ENCODE data around the gene SIRPD. TPM values are rescaled to one million over a fixed set of nuclear protein-coding genes. Genes with fewer than 3 reads are reported as not detected.
"Not testable (repeated sequence)": the region's sequence is repeated elsewhere in the genome, so short reads cannot be mapped to it uniquely, and the experiment has no call there.

The SIRPD gene
- total RNA-seq, 1 experiment from 2014 or later = not detected

DNA sequence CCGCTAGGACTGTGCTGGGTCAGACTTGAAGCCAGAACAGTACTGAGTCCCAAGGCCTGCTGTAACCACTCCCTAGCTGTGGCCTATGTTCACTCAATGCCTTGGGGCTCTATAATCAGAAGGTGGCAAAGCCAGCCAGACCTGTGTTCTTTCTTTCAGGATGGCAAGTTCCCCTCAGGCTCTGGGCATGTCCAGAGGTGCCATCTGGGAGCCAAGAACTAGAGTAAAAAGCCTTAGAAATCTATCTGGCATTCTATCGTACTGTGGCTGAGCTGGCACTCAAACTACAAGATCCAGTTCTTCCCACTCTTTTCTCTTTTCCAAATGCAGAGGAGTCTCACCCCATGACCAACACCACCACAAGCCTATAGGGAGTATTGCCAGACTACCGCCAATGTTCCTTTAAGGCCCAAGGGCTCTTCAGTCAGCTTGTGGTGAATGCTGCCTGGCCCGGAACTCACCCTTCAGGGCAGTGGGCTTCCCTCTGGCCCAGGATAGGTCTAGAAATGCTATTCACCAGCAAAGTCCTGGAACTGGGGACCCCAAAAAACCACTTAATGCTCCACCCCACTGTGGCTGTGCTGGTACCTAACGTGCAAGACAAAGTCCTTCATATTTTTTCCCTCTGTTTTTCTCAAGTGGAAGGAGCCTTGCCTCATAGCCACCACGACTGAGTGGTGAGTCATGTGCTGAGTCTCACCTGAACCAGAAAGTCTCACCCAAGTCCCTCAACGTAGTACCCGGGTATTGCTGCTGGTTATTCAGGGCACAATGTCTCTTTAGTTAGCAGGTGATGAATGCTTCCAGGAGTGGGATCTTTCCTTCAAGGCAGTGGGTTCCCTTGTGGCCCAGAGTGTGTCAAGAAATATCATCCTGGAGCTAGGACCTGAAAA lies 57.7 kb downstream of the SIRPD start:
- DNase-seq (ENCODE audit: extremely low read depth, low read depth) = no peak

DNA sequence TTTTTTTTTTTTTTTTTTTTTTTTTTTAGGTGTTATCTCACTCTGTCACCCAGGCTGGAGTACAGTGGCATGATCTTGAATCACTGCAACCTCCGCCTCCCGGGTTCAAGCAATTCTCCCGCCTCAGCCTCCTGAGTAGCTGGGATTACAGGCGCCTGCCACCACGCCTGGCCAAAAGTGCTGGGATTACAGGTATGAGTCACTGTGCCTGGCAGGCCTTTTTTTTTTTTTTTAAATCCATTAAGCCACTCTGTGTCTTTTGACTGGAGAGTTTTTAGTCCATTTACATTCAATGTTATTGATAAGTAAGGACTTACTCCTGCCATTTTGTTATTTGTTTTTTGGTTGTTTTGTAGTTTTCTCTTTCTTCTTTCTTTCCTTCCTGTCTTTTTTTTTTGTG lies 60.1 kb downstream of the SIRPD start:
- DNase-seq (ENCODE audit: extremely low read depth, low read depth) = not testable (repeated sequence)

DNA sequence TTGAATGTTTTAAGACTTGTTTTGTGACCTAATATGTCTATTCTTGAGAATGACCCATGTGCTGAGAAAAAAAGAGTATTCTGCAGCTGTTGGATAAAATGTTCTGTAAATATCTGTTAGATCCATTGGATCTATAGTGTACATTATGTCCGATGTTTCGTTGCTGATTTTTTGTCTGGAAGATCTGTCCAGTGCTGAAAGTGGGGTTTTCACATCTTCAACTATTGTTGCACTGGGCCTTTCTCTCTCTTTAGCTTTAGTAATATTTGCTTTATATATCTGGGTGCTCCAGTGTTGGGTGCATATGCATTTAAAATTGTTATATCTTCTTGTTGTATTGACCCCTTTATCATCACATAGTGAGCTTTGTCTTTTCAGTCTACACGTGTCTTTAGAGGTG lies 60.6 kb downstream of the SIRPD start:
- no peak for DNase-seq (ENCODE audit: extremely low read depth, low read depth)

DNA sequence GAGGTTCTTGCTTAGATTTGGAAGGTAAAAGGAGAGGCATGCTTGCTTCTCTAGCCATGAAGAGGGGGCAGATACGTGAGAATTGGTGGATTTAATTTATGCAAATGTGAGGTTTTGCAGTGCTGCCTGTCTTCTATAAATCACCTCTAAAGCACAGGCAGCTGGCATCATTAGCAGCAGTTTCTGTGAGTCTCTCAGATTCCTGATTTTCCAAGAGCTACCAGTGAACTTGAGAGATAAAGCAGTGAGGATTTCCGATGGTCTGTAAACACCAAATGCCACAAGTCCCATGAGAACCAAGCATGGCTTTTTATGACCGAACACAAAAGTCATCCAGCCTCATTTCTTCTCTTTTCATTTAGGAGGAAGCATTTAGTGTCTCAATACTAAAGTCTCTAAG lies 63.1 kb downstream of the SIRPD start:
- DNase-seq (ENCODE audit: extremely low read depth, low read depth) = no peak

DNA sequence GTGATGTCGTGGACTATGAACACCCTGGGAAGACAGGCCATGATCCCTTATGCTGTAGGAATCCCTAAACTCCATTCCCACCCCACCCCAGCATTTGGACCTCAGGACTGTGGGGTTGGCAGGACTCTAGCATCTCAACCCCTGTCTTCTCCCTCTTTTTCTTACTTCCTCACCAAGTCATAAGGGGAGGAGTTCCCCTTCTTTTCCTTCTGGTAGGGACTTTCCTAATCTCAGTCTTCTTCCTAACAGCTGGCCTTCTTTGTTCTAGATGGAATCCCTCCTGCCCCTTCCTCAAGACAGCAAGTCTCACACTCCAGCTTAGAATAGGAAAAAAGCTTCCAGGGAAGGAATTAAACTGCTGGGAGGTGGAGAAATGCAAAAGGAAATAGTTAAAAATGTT lies 64.0 kb downstream of the SIRPD start:
- no peak for DNase-seq (ENCODE audit: extremely low read depth, low read depth)

DNA sequence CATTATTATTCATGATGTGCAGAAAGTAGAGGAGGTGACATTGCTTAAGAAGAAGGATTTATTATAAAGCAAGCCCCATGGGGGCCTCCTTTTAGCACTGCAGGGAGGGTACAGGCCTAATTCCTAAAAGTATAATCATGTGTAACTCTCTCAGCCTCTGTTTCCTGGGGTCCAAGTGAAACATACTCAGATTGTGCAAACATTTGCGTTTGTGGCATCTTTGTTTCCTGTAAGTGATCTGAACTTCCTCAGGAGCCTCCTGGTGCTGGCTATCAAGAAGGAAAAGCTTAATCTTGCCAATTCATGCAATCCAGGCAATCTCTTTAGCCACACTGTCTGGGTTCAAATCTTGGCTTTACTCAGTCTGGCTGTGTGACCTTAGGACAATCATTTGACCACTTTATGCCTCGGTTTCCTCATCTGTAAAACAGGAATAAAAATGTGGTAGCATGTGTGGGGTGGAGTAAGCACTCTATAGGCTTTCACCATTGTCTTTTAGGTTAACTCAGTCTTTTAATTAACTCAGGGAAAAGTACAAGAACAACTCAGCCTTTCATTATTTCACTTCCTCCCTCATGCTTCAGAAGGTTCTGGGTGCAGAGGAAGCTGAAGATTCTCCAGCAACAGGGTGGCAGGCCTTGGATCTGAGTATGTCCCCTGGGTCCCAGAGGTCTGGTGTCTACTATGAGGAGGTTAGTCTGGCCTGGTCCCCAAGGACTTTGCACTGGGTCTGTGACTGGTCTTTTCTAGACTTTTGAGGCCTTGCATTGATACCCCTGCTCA lies 65.5 kb downstream of the SIRPD start:
- DNase-seq (ENCODE audit: extremely low read depth, low read depth) = no peak

DNA sequence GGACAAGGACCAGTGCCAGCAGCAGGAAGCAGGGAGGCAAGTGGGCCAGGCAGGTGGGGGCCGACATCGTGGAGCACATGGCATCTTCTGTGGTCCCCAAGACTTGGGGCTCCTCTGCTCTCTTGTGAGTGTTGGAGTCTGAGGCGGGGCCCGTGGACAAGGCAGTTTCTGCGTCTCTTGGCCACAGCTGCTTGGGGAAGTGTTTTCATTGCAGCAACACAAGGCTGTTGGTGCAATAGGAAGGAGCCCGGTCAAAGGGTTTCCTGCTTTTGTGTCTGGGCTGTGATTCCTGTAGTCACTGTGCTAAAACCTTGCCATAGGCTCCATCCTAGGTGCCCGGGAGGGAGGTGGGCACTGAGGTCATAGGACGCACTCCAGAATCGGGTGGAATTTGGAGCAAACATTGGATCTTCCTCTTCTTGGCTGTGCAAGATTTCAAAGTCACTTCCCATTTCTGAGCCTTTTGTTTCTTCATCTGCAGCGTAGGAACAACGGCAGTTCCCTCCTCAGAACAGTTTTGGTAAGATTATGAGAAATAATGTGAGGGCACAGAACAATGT lies 66.1 kb downstream of the SIRPD start, which contains the start of gene SIRPB2:
TSS of gene SIRPB2 (minus strand) at position 140 of the 560 bp plus-strand sequence. CDS start at position 79, 61 bp downstream.
- no peak for DNase-seq (ENCODE audit: extremely low read depth, low read depth)

DNA sequence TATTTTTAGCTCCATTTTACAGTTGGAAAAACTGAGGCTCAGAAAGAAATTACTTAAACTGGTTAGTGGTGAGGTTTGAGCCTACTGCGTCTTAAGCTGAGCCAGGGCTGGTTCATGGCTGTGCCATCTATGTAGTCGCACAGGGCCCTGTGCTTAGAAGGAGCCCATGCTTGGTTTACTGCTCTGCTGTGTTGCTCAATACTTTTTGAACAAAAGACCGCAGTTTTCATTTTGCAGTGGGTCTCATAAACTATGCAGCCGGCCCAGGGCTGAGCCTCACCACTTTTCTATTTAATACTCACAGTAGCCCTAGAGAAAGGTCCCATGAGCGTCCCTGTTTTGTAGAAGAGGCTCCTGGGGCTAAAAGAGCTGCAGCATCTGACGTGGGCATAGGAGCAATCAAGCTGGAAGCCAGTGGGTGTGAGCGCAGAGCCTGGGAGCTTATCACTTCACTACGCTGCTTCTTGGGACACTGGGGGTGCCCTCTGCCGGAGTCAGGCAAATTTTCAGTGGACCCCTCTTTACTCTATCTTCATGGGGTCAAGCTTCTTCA lies 66.8 kb downstream of the SIRPD start:
- DNase-seq (ENCODE audit: extremely low read depth, low read depth) = no peak

DNA sequence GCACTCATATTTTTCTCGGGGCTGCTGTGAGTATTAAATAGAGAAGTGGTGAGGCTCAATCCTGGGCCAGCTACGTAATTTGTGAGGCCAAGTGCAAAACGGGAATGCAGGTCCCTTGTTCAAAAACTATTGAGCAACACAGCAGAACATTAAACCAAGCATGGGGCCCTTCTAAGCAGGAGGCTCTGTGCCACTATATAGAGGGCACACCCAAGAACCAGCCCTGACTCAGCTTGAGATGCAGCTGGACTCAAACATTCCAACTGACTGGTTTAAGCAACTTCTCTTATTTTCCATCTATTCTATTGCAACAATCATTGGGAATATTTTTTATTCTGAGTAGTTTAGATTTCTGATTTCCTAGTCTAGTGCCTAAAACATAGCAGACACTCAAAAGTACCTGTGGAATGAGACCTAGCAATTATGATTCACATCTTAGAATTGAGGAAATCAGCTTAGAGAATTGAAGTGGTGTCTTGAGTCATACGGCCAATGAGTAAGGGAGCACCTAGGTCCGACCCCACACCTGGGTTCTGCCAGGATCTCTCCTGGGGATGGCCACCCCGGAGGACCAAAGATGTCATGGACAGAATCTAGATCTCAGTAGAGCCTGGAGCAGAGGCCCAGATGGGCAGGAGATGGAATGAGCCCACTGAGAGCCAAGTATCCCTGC lies 67.6 kb downstream of the SIRPD start:
- no peak for DNase-seq (ENCODE audit: extremely low read depth, low read depth)

DNA sequence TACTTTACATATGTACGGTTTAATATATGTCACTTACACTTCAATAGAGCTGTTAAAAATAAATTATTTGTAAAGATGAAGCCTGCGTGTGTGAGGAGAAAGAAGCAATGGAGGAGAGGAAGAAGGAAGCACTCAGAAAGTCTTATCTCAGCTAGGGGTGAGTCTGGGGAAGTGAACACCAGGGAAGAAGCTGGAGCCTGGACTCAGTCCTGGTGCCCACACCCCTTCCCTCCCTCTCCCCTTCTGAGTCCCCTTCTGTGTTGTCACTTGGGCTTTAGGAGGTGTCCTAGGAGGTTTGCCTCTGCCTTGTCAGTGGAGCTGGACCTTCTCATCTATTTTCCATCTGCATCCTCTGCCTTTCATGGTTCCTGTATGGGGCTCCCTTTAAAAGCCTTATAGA lies 68.2 kb downstream of the SIRPD start:
- DNase-seq (ENCODE audit: extremely low read depth, low read depth) = no peak

DNA sequence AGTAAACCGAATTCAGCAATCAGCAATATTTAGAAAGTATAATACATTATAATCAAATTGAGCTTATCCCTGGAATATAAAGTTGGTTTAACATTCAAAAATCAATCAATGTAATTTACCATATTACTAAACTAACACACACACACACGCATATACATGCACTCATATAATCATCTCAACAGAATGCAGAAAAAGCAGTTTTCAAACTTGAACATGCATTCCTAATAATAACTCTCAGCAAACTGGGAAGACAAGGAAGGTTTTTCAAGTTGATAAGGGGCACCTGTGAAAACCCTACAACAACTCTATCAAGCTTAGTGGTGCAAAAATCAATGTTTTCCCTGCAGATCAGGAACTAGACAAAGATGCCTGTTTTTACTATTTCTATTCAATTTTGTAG lies 70.9 kb downstream of the SIRPD start:
- DNase-seq (ENCODE audit: extremely low read depth, low read depth) = no peak

DNA sequence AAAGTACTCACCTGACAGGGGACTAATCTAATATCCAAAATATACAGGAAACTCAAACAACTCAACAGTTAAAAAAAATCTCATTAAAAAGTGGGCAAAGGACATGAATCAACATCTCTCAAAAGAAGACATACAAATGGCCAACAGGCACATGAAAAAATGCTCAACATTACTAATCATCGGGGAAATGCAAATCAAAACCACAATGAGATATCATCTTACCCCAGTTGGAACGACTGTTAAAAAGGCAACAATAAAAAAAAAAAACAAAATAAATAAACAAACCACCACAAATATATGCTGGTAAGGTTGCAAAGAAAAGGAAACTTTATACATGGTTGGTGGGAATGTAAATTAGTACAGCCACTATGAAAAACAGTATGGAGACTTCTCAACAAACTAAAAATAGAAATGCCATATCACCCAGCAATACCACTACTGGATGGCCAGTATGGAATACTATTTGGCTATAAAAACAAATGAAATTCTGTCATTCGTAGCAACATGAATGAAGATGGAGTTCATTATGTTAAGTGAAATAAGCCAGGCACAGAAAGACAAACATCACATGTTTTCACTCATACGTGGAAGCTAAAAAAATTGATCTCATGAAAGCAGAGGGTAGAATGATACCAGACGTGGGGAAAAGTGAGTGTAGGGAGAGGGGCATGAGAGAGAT lies 72.9 kb downstream of the SIRPD start:
- no peak for DNase-seq (ENCODE audit: extremely low read depth, low read depth)

Small RNA genes lying within 50 kb of the gene (small RNA-seq; reads per million reads assigned to genes)
- 0 reads per million in 2 experiments for gene RNU6-917P

Other genes starting within 250 kb of the SIRPD start
- 3.6 and 5.0 TPM in 2 replicates for gene SDCBP2, start 228.6 kb downstream of the SIRPD start, total RNA-seq (2014; rRNA removed; shearing (Covaris generic))
- gene FKBP1A, start 164.7 kb downstream of the SIRPD start, total RNA-seq (2014; rRNA removed; shearing (Covaris generic)) = 140 and 170 TPM in 2 replicates
- gene NSFL1C, start 90.9 kb downstream of the SIRPD start, total RNA-seq (2014; rRNA removed; shearing (Covaris generic)) = 32.5 and 48.4 TPM in 2 replicates
- not detected in 2 replicates for gene SIRPB2, start 66.3 kb downstream of the SIRPD start, total RNA-seq (2014; rRNA removed; shearing (Covaris generic))
- gene SIRPB1, start 62.3 kb upstream of the SIRPD start, total RNA-seq (2014; rRNA removed; shearing (Covaris generic)) = 0.05 and 0.20 TPM in 2 replicates
- not detected in 2 replicates for gene SIRPG, start 100.1 kb upstream of the SIRPD start, total RNA-seq (2014; rRNA removed; shearing (Covaris generic))

All from NCI-H460 (cell line).